MM.1S (cell line): ENCODE results near the gene FBH1.
"Not testable (repeated sequence)": the region's sequence is repeated elsewhere in the genome, so short reads cannot be mapped to it uniquely, and the experiment has no call there.

Source experiments
- CTCF ChIP-seq: fragments of 300-600 bp; sonication (generic); IDR thresholded peaks from 2 replicates; pipeline ENCODE4 v1.5.1; 2016; ENCODE audit warnings: antibody characterized with exemption, low read length, mixed read lengths
- EZH2 ChIP-seq: fragments of 300-600 bp; sonication (generic); optimal IDR thresholded peaks from 2 replicates; pipeline ENCODE3; 2017; ENCODE audit warnings: low read depth, mild to moderate bottlenecking, antibody characterized with exemption, low read length, mixed read lengths
- EZH2phosphoT487 ChIP-seq: fragments of 300-600 bp; sonication (generic); IDR thresholded peaks from 2 replicates; pipeline ENCODE4 v1.6.1; 2018; ENCODE audit warnings: antibody characterized with exemption, low read length

- not testable (repeated sequence) for TF ChIP-seq CTCF, EZH2, EZH2phosphoT487
These were observed 43.4 kb upstream of the FBH1 start for GRCh38 chr10:5846667-5847066.
